Kasumi-1 (cell line): ENCODE results near the gene ANKLE2.
A peak's percentile ranks its signal among the peaks of the same experiment; 100 is the strongest.

Experiments
- DNase-seq, 2 experiments: peaks; one replicate each; lab custom pipeline; 2025; lab: John Stamatoyannopoulos, UW

ANKLE2 gene

DNA sequence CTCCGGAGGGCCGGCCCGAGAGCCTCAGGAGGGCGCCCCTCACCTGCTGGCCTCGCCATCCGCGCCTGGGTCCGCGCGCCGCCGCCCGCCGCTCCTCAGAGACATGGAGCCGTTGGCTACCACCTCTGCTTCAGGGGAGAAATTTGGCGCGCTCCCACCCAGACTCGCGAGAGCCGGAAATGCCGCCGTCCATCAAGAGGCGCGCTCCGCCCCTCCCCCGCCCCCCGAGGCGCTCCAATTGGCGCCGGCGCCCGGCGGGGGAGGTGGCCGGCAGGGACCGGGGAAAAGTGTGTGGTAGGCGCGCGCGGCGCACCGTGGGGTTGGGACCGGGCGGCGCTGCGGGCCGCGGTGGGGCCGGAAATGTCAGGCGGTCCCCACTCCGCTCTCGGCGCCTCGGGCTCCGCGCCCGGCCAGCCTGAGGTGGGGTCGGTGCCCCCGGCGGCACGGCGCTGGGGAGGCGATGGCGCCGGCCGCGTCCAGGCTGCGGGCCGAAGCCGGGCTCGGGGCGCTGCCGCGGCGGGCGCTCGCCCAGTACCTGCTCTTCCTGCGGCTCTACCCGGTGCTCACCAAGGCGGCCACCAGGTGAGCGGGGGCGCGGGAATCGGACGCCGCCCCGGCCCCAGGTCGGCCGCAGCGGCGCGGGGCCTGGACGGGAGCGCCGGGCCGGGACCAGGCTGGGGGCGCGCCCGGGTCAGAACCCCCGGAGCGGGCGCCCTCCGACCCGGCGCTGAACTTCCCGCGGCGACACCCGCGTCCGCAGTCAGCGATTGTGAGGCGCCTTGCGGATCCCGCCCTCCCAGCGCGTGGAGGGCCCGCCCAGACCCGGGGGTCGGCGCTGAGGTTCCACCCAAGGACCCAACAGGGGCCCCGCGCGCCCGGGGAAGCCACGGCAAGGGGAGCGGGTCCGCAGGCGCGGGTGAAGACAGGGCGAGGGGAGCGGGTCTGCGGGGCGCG lies 74.1 kb downstream of the ANKLE2 start, which contains the start of the genes POLE and PXMP2:
Gene POLE, minus strand, starts transcription at position 132 of the 954 bp plus-strand sequence. Its CDS starts 27 bp downstream, at position 105.
Gene PXMP2, plus strand, starts transcription at position 377 of the 954 bp plus-strand sequence. Its CDS starts 84 bp downstream, at position 461.
- peak; percentile 89 to 93 for DNase-seq

DNA sequence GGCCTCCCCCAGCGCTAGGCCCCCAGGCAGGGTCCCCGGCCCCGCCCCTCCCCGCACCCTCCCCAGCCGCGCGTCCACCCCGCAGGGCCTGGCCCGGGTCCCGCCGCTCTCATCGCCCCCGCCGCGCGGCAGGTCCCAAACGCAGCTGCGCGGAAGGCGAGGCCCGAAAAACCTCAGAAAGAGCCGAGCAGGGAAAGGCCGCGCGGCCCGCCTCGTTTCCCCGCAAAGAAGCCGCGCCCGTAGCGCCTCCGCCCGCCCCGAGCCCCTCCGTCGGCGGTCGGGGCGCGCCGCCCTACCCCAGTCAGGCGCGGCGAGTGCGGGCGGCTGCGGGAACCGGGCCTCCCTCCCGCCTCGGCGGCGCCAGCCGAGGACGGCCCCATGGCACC lies 74.8 kb downstream of the ANKLE2 start:
- no peak for DNase-seq

DNA sequence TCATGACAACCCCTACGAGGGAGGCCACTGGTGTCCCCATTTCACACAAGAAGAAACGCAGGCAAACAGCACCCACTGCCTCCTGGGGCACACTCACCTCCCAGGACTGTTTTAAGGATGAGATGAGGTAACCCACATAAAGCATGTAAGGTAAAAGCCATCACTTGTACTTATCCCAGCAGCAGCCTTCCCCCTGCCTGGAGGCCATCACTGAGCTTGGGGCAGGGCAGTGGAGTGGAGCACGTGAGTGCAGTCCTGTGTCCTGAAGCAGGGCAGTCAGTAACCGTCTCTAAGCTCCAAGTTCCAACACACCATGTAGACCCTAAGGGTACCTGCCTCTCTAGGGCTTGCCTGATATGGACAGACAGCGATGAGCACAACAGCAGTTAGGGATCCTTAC lies 76.2 kb downstream of the ANKLE2 start:
- DNase-seq, result no peak

DNA sequence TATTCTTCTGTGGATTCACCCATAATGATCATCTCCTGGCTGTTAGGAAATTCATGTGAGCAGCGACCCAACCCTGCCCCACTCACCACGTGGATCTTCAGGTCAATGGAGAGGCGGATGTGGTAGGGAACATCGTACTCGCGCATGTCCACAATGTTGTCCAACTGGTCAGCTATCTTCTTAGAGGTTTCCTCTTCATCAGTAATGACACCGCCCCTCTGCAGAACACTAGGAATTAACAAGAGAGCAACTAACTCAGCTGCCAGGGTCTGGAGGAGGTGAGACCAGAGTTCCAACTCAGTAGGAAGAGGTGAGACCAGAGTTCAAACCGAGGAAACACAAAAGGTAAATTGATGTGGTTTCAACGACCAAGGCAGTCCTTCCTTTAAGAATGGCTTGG lies 84.1 kb downstream of the ANKLE2 start:
- DNase-seq, result no peak

DNA sequence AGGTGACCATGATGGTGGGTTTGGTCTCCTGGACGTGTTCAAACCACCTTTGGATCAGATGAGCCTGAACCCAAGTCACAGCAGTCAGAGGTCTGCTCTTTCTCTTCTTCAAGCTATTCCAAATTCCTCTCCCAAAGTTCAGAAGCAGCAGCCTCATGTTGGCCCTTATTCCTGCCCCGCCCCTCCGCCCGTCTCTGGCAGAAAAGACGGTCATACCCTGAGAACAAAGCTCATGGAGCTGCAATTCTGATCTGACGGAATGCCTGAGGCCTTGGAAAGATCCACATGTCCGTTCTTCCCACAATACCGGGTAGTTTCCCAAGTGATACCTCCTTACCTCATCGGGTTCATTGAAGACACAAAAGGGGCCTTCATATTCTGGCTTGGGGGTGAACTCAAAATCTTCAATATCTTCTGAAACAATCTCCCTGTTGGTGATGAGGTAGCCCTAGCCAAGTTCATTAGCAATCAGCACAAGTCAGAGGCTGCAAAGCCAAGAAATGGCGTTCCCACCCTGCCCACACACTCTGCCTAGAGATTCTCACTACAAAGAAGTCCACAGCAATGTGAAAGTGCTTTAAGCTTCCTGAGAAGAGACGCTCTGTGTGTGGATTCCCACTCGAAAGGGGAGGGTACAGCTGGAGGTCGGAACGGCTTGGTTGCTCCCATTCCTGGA lies 85.7 kb downstream of the ANKLE2 start:
- DNase-seq, result no peak
